C1 segment of cervical spinal cord (tissue), 14 donors: ENCODE data around the gene PHACTR1.

Experiments
- DNase-seq, 14 donors: peaks; one replicate each; lab custom pipeline; 2025; lab: John Stamatoyannopoulos, UW

The PHACTR1 gene

GRCh38 chr6:13068586-13069210 lies 352.1 kb downstream of the PHACTR1 start:
- DNase-seq = no peak

GRCh38 chr6:13071550-13072345 lies 355.2 kb downstream of the PHACTR1 start:
- no peak for DNase-seq

- no peak for DNase-seq
These were observed 356.2 kb downstream of the PHACTR1 start for GRCh38 chr6:13072686-13073347.

DNA sequence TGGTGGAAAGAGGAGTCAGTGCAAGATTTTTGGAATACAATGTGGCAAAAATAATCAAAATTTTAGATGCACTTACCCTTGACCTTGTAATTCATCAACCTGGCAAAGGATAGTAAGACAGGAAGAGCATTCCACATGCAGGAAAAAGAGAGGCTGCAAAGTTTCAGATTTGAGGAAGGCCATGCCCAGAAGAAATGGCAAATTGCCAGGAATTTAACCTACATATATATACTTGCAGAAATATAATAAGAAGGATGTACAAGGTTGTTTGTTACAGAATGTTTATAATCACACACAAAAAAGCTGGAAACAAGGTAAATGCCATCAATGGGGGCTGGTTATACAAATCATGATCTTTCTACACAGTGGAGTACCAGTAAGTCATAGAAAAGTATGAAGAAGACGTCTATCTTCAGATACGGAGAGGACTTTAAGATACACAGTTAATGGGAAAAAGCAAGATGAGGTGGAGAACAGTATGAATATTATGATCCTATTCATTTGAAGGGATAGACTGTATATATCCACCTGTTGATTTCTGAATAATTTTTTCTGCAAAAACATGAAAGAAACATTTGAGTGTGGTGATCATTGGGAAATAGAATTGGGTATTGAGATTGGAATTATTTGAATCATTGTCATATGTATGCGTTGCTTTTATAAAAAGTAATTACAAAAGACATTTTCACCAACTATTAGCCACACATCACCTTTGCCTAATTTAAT lies 358.0 kb downstream of the PHACTR1 start:
- no peak for DNase-seq

DNA sequence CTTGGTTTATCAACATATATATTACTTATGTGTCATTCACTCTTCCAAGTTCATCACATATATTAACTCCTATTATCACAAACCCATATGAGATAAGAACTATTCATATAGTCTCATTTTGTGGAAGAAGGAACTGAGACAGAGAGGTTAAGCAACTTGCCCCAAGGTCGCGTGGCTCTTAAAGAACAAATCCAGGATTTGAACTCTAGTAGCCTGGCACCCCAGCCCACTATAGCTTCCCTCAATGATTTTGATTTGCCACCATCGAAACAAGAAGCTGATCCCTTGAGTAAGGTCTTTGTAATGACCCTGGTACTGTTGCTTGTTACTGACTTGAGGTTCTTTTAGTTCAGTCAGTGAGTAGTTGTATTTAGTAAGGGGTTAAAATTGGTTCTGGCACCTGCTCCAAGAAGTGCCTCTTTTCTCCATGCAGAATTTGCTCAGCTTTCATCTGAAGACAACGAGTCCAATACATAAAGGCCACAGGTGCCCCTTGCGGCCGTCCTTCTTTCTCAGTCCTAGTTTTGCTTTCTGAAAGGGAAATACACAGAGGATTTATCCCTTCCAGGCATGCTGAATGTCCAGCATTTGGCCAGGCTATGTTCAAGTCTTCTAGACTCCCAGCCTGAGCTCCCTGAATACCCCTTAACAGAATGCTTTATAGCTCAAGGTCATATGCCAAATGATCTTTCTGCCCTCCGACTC lies 358.7 kb downstream of the PHACTR1 start:
- no peak for DNase-seq

GRCh38 chr6:13076575-13076974 lies 360.0 kb downstream of the PHACTR1 start:
- DNase-seq = no peak

DNA sequence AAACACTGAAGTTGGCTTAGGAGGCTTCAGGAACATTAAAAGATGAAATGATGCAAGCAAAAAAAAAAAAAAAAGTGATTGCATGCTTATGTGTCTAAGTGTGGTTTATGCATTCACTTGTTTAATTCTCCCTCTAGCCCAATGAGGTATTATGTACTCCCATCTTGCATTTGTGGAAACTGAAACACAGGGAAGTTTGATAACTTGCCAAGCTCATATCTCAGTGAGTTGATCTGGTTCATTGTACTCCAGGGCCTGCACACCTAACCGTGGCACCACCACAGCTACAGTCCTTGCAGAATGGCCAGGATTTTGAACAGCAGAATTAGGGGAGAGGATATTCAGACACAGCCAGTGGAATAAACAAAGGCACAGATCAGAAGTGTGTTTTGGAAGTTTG lies 360.6 kb downstream of the PHACTR1 start:
- DNase-seq = no peak

- DNase-seq = no peak
These were observed 362.6 kb downstream of the PHACTR1 start for GRCh38 chr6:13079096-13079723.

- DNase-seq = no peak
These were observed 364.1 kb downstream of the PHACTR1 start for GRCh38 chr6:13080462-13081188.

GRCh38 chr6:13081189-13081563 lies 364.6 kb downstream of the PHACTR1 start:
- DNase-seq = no peak

- no peak for DNase-seq
These were observed 372.9 kb downstream of the PHACTR1 start for GRCh38 chr6:13089296-13089994.

DNA sequence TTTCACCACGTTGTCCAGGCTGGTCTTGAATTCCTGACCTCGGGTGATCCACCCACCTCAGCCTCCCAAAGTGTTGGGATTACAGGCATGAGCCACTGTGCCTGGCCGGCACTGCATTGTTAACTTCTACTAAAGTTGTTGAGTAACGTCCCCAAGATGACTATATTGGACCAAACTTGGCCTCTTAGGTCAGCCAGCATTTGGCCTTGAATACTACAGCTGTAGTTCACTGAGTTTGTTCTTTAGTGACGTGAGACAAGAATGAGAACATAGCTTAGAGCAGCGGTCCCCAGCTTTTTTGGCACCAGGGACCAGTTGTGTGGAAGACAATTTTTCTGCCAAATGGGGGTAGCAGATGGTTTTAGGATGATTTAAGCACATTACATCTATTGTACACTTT lies 374.6 kb downstream of the PHACTR1 start:
- no peak for DNase-seq

DNA sequence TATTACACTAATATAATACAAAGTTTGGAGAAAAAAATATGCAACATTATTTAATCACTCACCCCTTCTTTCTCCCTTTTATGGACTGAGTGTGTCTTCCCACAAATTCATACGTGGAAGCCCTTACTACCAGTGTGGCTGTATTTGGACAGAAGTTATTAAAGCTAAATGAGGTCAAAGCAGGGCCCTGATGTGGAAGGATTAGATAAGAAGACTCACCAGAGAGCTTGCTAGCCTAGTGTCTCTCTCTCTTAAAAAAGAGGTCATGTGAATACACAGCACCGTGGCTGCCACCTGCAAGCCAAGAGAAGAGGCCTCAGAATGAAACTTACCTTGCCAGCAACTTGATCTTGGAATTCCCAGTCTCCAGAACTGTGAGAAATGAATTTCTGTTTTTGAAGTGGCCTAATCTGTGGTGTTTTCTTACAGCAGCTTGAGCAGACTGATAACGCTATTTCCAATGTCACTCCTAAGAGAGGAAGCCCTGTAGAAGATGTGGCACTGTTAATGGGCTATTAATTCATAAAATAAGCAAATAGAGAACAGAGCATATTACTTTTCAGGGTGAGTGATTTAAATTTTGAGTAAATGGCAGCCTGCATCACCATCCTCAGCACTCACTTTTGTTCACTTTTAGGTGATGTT lies 378.3 kb downstream of the PHACTR1 start:
- no peak for DNase-seq

GRCh38 chr6:13096084-13096483 lies 379.5 kb downstream of the PHACTR1 start:
- DNase-seq = no peak

DNA sequence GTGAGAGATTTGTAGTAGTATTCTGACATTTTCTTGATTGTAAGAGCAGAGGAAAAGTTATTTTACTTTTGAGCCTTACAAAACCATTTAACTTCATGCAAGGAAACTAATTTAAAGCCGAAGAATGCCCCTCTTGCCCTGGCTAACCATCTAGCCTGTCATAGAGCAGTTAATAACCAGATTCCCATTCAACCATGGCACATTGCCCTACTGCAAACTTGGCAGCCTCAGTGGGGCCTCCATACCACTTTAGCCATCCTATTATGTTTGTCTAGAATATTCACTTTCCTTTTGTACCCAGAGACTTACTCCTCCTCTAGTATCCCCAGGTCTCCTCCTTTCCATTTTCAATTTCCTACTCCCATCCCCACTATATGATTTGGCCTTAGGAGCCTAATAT lies 380.9 kb downstream of the PHACTR1 start:
- DNase-seq = no peak

- no peak for DNase-seq
These were observed 381.4 kb downstream of the PHACTR1 start for GRCh38 chr6:13098006-13098405.

GRCh38 chr6:13098793-13099570 lies 382.4 kb downstream of the PHACTR1 start:
- no peak for DNase-seq

DNA sequence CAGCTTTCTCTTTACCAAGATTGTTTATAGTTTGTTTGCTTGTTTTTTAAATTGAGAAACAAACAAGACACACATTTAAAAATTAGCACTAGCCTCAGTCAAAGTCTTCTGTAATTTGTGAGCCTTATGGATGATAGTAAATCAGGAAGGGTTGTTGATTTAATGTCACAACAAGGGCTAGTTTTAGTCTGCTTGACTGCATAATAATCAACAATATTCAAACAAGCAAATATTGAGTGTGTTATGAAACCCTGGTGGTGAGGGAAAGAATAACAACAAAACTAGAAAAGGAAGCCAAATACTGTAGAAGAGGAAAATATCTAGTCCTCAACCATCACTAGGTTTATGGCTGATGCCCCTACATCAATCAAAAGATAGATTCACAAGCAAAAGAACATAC lies 383.2 kb downstream of the PHACTR1 start:
- no peak for DNase-seq
